Effector CD4-positive, alpha-beta T cell (primary cell): ENCODE measurements around the gene MYH10.
"Not testable (repeated sequence)": the region's sequence is repeated elsewhere in the genome, so short reads cannot be mapped to it uniquely, and the experiment has no call there.

Experiments used
- DNase-seq: peaks from one replicate; pipeline ENCODE4 v3.0.0-alpha.2; 2020

The MYH10 gene

DNA sequence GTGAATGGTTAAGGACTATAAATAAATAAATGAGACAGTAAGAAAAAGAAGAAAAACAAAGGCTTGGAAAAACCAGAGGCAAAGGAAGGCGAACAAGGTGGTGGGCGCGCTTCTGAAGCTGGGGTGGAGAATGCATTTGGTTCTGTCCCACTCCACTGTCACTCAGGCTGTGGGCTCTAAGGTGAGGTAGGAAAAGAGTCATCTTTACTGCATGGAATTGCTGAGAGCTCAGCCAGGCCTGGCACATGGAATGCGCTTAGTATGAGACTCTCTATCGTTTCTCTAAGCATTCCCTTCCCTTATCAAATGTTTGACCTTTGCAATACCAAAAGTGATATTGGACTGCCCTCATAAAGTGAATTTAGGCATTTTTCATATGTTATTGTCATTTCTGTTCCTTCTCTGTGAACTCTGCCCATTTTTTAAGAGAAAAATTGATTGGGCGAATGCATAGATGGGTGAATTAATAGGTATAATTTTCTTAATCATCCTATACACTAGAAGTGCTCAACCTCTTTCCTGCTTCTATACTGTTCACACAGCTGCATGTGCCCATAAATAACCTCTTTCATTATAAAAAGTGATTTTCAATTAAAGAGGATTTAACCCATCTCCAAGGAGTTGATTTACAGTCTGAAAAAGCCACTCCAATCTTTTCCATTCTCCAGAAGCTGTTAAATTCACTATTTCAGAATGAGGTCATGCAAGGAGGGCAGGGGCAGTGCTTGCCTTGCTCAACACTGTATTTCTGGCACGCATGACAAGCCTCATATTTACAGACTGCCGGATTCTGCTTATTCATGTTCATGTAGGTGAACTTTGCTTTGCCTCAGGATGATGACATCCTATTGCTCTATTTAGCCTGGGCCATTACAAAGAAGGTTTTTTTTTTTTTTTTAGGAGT is 87.7 kb downstream of the MYH10 start:
- DNase-seq = no peak

GRCh38 chr17:8539976-8540375 is 90.5 kb downstream of the MYH10 start:
- not testable (repeated sequence) for DNase-seq

DNA sequence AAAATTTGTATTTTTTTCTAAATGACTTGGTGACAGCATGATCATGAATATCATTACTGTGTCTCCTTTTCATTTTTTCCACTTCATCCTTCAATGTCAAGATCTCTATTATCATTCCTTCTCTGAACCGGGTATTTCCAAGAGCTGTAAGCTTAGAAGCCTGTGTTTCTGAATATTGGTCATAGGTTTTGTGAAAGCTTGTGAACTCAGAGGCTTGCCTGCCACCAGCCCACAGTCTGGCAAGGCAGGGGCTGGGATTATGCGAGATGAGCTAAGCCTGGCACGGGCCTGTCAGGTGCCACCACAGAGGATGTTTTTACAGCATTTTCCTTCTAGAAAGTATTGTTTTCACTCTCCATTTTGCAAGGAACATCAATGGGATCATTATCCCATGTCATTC is 92.8 kb downstream of the MYH10 start:
- DNase-seq = no peak

DNA sequence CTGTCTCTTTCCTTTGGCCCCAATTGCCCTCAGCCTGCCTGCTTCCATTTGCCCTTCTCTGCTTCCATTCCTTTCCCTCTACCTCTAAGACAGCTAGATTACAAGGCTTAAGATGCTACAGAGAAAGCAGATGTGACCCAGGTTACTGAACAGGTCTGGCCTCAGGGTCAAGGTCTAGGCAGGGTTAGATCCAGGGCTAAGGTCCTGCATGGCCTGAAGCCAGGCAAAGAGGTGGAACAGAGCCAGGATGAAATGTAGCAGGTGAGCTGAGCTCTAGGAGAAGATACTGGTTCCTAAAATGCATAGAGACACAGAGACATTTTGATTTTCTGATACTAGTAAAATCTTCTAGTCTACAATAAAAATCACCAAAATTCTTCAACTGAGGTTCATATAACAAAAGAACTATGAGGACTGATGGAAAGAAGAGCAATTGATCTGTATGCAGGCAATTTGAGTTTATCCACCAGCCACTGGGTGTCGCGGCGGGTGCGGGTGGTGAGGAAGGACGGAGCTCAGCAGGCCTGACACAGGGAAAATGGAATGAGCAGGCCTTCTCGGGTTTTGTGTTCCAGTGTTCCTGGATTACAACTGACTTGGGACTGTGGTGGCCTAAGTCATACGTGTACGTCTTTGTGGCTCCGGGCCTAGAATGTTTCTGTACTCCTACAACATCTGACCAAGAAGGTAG is 95.9 kb downstream of the MYH10 start:
- DNase-seq = no peak

- no peak for DNase-seq
These were observed 98.5 kb downstream of the MYH10 start for GRCh38 chr17:8532021-8532420.

DNA sequence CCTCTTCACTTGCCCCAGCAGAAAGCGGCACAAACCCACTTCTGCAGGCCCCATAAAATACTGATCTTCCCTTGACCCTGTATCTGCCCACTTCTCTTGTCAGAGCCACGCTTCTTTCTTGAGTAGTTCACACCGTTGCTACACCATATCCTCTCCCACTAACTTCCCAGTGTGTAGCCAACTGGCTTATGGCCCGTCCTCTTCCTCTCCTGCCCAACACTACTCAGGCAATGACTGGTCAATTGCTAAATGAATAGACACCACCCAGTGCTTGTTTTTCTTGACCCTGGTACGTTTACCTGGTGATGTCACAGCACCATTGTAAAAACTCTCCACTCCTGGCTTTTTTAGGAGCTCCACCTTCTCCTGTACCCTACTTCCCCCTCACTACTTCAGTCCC is 107.9 kb downstream of the MYH10 start:
- no peak for DNase-seq

GRCh38 chr17:8520981-8521380 is 109.5 kb downstream of the MYH10 start:
- no peak for DNase-seq

DNA sequence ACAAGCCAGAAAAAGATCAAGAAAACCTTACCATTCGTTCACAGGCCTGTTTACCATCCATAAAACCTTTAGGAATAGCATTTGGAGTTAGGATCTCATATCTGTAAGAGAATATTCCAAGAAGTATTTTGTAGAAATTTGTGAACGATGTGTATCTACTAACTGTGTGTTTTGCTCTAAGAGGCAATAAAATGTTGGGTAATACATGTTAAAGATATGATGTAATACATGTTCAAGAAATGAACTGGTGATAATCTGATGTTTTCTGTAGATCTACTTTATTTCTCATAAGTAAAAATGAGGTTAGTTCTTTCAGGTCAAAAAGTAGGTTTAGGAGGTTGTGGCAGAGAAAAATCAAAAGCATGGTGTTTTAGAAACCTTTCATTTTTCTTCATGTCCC is 111.7 kb downstream of the MYH10 start:
- no peak for DNase-seq

- no peak for DNase-seq
These were observed 112.2 kb downstream of the MYH10 start for GRCh38 chr17:8518326-8518725.

DNA sequence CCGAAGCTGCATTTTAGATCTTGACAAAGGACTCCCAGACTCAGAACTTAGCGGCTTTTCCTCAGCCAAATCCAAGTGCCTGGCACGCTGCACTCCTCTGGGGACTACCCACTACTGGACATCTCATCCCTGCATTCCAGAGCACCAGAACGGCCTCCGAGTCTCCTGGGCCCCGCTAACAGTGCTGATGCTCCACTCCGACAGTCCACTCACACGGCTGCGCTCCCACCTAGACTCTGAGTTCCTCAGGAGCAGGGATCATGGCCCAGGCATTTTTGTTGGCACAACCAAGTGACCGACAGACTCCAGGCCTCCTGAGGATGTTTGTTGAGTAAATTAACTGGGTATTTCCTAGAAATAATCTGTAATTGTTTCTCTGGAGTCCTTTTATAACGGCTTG is 115.7 kb downstream of the MYH10 start:
- DNase-seq = no peak

DNA sequence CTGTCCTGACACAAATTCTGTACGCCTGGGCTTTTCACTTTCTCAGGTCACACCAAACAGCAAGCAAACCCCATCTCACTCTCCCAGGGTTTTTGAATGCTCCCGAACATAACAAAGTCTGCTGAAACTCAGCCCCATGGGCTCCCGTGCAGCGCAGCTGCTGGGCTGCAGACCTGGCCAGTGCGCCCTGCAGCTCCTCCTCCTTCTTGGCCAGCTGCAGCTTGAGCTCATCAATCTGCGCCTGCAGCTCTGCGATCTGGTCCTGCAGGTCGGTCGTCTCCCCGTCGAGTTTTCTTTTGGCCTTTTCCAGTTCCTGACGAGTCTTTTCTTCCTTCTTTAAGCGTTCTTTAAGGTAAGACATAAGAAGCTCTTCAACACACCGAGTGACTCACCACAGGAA is 124.4 kb downstream of the MYH10 start:
- DNase-seq = no peak

GRCh38 chr17:8504460-8505207 is 125.9 kb downstream of the MYH10 start:
- no peak for DNase-seq

DNA sequence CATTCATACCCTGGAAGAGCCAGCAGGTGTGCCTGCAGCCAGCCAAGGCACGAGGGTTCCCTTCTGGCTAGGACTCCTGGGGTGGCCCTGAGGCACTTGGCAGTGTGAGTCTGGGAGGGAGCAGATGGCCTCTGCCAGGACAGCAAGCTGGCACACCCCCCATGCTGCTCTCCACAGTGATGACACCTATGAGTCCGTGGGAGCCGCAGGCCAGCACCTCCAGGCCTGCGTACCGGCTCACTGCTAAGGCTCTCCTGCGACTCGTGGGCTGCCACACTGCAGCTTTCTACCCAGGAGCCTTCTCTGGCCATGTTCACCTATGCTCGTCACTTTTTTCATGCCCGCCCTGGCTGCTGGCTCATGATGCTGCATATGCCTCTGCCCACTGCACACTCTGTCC is 126.7 kb downstream of the MYH10 start:
- DNase-seq = no peak

DNA sequence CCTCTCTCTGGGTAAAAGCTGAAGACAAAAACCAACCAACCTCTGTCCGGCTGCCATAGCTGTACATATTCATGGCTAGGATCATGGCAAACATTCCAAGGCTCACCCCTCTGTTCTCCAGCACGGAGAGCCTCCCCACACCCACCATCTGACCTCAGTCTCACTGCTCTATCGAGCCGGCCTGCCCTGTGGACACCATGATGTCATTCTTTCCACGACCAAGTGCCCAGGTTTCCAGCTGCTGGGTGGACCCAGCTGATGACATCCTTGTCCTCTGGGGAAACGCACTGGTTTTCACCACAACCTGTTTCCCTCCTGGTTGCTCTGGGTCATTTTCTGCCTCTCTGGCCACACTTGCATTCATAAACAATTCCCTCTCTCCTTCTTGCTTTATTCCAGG is 127.2 kb downstream of the MYH10 start:
- DNase-seq = no peak

DNA sequence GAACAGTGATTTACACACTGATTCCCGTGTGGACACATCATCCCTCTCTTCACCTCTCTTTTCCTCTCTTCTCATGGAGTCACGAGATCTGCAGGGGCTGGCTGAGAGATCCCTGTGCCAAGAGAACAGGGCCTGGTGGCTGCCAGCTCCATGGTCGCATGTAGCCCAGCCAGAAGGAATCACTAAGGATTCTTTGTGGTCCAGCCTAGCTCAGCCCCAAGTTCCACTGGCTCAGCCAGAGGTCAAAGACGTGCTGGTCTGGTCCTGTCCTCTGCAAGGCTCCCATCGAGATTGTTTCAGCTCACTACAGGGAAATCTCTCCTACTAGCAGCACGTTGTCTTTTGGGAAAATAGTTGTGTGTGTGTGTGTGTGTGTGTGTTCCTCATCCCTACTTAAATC is 128.4 kb downstream of the MYH10 start:
- no peak for DNase-seq

- DNase-seq = no peak
These were observed 129.9 kb downstream of the MYH10 start for GRCh38 chr17:8500609-8501008.

DNA sequence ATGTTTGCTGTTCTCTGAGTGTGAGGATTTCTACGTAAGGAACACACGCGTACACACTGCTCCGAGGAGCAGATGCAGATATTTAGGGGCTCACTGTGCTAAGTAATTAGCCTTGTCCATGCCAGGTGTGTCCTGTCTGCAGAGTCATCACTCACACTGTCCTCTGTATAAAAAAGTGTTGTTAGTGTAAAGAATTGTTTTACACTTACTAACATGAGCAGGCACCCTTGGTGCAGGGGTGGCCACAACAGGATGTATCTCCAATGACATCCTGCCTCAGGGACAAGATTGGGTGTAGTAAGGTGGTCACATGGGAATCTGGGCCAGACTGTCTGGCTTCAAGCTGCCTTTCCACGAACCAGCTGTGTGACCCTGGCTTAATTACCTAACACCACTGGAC is 130.9 kb downstream of the MYH10 start:
- DNase-seq = no peak

DNA sequence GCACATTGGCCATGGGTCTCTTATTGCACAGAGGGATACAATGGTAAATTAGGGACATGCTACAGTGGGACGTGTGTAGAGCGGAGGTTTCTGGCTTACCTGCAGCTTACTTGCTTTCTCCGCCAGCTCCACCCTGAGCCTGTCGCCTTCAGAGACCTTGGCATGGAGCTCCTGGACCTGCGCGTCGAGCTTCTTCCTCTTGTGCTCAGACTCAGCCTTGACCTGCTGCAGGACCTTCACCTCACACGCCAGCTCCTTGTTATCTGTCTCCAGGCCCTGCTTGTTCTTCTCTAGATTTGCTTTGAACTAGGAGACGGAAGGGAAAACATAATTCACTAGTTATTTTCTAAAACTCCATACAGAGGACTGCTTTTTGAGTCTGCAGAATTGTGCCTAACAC is 131.4 kb downstream of the MYH10 start:
- no peak for DNase-seq

- no peak for DNase-seq
These were observed 134.4 kb downstream of the MYH10 start for GRCh38 chr17:8496081-8496480.

DNA sequence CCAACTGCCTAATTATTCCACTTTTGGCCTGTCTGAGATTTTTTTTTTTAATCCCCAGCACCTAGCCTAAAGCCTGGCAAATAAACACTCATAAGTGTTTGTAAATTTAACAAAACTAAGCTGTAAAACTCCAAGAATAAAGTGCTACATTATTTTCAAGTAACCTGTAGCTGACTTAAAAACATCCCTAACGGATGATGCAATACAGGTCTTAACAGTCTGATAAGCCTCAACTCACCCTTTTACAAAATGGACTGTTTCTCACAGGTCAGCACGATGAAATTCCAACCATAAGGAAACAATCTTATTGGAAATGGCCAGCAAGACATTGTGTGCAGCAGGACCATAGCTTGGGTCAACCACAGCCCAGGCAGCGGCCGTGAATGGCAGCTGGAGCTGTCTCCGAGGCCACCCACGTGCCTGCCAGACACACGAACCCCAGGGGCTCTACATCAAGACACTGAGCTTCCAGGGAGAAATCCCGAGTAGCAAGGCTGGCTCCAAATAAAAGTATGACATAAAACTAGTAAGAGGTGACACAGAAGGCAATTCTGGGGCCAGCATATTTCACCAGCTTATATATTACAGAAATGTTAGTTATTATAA is 135.9 kb downstream of the MYH10 start:
- no peak for DNase-seq

DNA sequence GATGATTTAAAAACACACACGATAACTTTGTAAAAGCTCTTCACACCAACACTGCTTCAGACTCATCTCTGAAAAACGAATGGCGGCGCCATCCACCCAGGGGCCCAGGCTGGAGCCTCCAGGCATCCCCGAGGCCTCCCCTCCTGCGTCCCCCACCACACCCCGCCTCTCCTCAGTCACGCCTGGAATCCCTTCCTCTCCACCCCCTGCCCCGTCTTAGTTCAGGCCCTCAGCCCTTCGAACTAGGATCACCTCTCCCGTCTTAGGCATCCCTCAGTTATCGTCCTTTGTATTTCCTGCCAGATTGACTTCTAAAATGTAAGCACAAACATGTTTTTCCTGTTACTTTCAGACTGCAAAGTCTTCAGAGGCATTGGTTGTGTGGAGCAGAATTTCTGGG is 136.5 kb downstream of the MYH10 start:
- DNase-seq = no peak

DNA sequence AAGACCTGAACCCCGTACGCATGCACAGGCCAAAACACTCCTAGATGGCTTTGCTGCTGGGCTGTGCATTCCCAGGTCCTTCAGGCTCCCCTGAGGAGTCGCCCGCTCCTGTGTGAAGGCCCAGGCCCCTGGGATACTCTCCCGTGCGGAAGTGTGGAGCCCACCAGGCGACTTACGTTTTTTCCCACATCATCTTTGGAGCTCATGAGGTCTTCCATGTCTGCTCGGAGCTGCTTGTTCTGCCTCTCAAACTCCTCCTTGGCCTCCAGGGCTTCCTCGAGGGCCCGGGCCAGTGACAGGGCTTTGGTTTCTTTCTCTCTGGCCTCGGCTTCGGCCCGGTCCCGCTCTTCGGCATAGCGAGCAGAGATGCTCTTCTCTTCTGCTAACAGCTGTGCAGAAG is 138.4 kb downstream of the MYH10 start:
- no peak for DNase-seq
